GM23338 (cell line): ENCODE data around the gene RNF112. TPM values are rescaled to one million over a fixed set of nuclear protein-coding genes. Genes with fewer than 3 reads are reported as not detected.

Experiments used
- ATAC-seq: fragments of 200-7000 bp; cut with Tn5 transposase; 3 replicates; pipeline ENCODE4 v1.9.1; 2020
- DNase-seq: peaks from one replicate; pipeline ENCODE4 v3.0.0-alpha.2; 2015; ENCODE audit warnings: low spot score
- H2AFZ ChIP-seq: fragments of 200-600 bp; sonication (generic); 2 replicates; pipeline ENCODE4 v1.8.0; 2016; ENCODE audit warnings: antibody characterized with exemption, mild to moderate bottlenecking, moderate library complexity
- H3F3A ChIP-seq: fragments of 200-600 bp; sonication (generic); replicated peaks from 2 replicates; pipeline ENCODE4 v1.8.0; 2017; ENCODE audit warnings: antibody characterized with exemption, mixed run types, low read depth
- H3K27ac ChIP-seq: fragments of 200-600 bp; sonication (generic); 2 replicates; pipeline ENCODE4 v1.6.1; 2016; ENCODE audit warnings: low read depth
- H3K27me3 ChIP-seq: fragments of 200-600 bp; sonication (generic); 2 replicates; pipeline ENCODE4 v1.8.0; 2016; ENCODE audit warnings: mild to moderate bottlenecking, mixed run types, moderate library complexity; ENCODE audit not compliant: insufficient read depth
- H3K36me3 ChIP-seq: fragments of 200-600 bp; sonication (generic); 2 replicates; pipeline ENCODE4 v1.8.0; 2016; ENCODE audit warnings: mild to moderate bottlenecking; ENCODE audit not compliant: insufficient read depth
- H3K4me1 ChIP-seq: fragments of 200-600 bp; sonication (generic); 2 replicates; pipeline ENCODE4 v1.8.0; 2016; ENCODE audit warnings: mild to moderate bottlenecking, moderate library complexity; ENCODE audit not compliant: insufficient read depth
- H3K4me2 ChIP-seq: fragments of 200-600 bp; sonication (generic); 2 replicates; pipeline ENCODE4 v1.7.1; 2017; ENCODE audit warnings: mixed run types
- H3K4me3 ChIP-seq: fragments of 200-600 bp; sonication (generic); 2 replicates; pipeline ENCODE4 v1.6.1; 2016; ENCODE audit warnings: mixed run types
- H3K79me2 ChIP-seq: fragments of 200-600 bp; sonication (generic); replicated peaks from 2 replicates; pipeline ENCODE4 v1.8.0; 2017; ENCODE audit warnings: mild to moderate bottlenecking; ENCODE audit not compliant: insufficient read depth
- H3K9me2 ChIP-seq: fragments of 200-600 bp; sonication (generic); 2 replicates; pipeline ENCODE4 v1.8.0; 2017; ENCODE audit not compliant: insufficient read depth
- H4K20me1 ChIP-seq: fragments of 200-600 bp; sonication (generic); replicated peaks from 2 replicates; pipeline ENCODE4 v1.8.0; 2017; ENCODE audit warnings: mild to moderate bottlenecking; ENCODE audit not compliant: insufficient read depth
- H3K27ac Mint-ChIP-seq: 2 replicates; pipeline ENCODE4 v1.8.0; 2020; ENCODE audit warnings: inconsistent platforms, mild to moderate bottlenecking, moderate library complexity, mixed read lengths
- H3K27me3 Mint-ChIP-seq: 3 replicates; pipeline ENCODE4 v1.8.0; 2022; ENCODE audit warnings: low read depth, mild to moderate bottlenecking, moderate library complexity, mixed read lengths, inconsistent platforms; ENCODE audit not compliant: insufficient read depth, poor library complexity
- H3K36me3 Mint-ChIP-seq: 3 replicates; pipeline ENCODE4 v1.8.0; 2021; ENCODE audit warnings: low read depth, mild to moderate bottlenecking, inconsistent platforms, moderate library complexity, mixed read lengths
- H3K4me1 Mint-ChIP-seq: 3 replicates; pipeline ENCODE4 v1.8.0; 2020; ENCODE audit warnings: mild to moderate bottlenecking, inconsistent platforms, mixed read lengths
- H3K4me3 Mint-ChIP-seq: 3 replicates; pipeline ENCODE4 v1.8.0; 2021; ENCODE audit warnings: moderate library complexity, mild to moderate bottlenecking, inconsistent platforms, mixed read lengths
- H3K9me3 Mint-ChIP-seq: 3 replicates; pipeline ENCODE4 v1.8.0; 2020; ENCODE audit warnings: moderate library complexity, mild to moderate bottlenecking, inconsistent platforms, mixed read lengths
- EZH2phosphoT487 ChIP-seq: fragments of 200-600 bp; sonication (generic); IDR thresholded peaks from one replicate; pipeline ENCODE4 v1.8.1; 2018; ENCODE audit warnings: antibody characterized with exemption; ENCODE audit not compliant: unreplicated experiment
- STAT1 ChIP-seq: IDR thresholded peaks from one replicate; pipeline ENCODE4 v1.6.1; 2016; ENCODE audit warnings: antibody characterized with exemption; ENCODE audit not compliant: unreplicated experiment
- polyA plus RNA-seq: library from polyadenylated mRNA; unstranded; fragments of >200 nt; fragmentation: Nextera tagmentation; extraction: Ambion mirVana; gene quantifications from 2 replicates; pipeline ENCODE4 v1.2.1, GENCODE V29; 2016
- small RNA-seq: library from RNA; depleted of rRNA; stranded (forward); fragments of <200 nt; gene quantifications from one replicate; pipeline ENCODE3, GENCODE V24; 2014; ENCODE audit warnings: low replicate concordance
- total RNA-seq: library from RNA; depleted of rRNA; stranded (reverse); fragments of >200 nt; shearing (Covaris generic); gene quantifications from 2 replicates; pipeline ENCODE4 v1.2.3, GENCODE V29; 2014; rRNA removed
- TF ChIP-seq, protein P1 (sequence below): IDR thresholded peaks from 2 replicates; pipeline ENCODE4 v1.6.1; 2016; ENCODE audit warnings: antibody characterized with exemption

RNF112 gene
- total and polyA plus RNA-seq, 2 experiments from 2014 or later = 0.42 to 4.1 TPM

- no peak overlapping the region for H3K27ac ChIP-seq
Measured at GRCh38 chr17:19464031-19465026, 53.3 kb downstream of the RNF112 start.

More at GRCh38 chr17:19464031-19465026, 53.3 kb downstream of the RNF112 start:
- H3K36me3 Mint-ChIP-seq = no peaks in the 10 kb centered on the region
- H3K27ac Mint-ChIP-seq = no peak overlapping the region
- Histone ChIP-seq H3K4me3 (no peak overlapping the region), H3K36me3 (no peaks in the 10 kb centered on the region), H4K20me1 (no peaks in the 10 kb centered on the region), H2AFZ (peak overlapping the region; percentile 47; the same call in 1 of the 2 replicates), H3K9me2 (0 out of 2 replicates have a peak, but pooled peaks cover 3% of the 10 kb centered on the region), H3K79me2 (no peaks in the 10 kb centered on the region), H3K4me1 (peaks cover 39% of the 10 kb centered on the region), H3K27me3 (no peaks in the 10 kb centered on the region), H3K4me2 (no peak overlapping the region), H3F3A (peaks cover 13% of the 10 kb centered on the region; the same call in 1 of the 2 replicates)
- peaks cover 20% of the 10 kb centered on the region for H3K27me3 Mint-ChIP-seq
- H3K9me3 Mint-ChIP-seq = no peaks in the 10 kb centered on the region; the same call in 2 of the 3 replicates
- peaks cover 51% of the 10 kb centered on the region for H3K4me1 Mint-ChIP-seq
- H3K4me3 Mint-ChIP-seq = no peak overlapping the region
- ATAC-seq (no peak), DNase-seq (no peak)
- no peak for TF ChIP-seq EZH2phosphoT487
- TF ChIP-seq, protein P1, sequence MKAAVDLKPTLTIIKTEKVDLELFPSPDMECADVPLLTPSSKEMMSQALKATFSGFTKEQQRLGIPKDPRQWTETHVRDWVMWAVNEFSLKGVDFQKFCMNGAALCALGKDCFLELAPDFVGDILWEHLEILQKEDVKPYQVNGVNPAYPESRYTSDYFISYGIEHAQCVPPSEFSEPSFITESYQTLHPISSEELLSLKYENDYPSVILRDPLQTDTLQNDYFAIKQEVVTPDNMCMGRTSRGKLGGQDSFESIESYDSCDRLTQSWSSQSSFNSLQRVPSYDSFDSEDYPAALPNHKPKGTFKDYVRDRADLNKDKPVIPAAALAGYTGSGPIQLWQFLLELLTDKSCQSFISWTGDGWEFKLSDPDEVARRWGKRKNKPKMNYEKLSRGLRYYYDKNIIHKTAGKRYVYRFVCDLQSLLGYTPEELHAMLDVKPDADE = no peak
- TF ChIP-seq STAT1 = no peak

Small RNA genes lying within 50 kb of the gene (small RNA-seq; reads per million reads assigned to genes)
- not detected for gene RF00537

Other genes starting within 250 kb of the RNF112 start
- 28.7 and 34.0 TPM in 2 replicates for gene EPN2, start 173.9 kb upstream of the RNF112 start, total RNA-seq
- 149 and 164 TPM in 2 replicates for gene EPN2, start 173.9 kb upstream of the RNF112 start, polyA plus RNA-seq
- 47.2 and 63.5 TPM in 2 replicates for gene B9D1, start 48.5 kb upstream of the RNF112 start, total RNA-seq
- gene B9D1, start 48.5 kb upstream of the RNF112 start, polyA plus RNA-seq = 28.6 and 35.2 TPM in 2 replicates
- gene MAPK7, start 32.7 kb upstream of the RNF112 start, total RNA-seq = 40.8 and 53.1 TPM in 2 replicates
- gene MAPK7, start 32.7 kb upstream of the RNF112 start, polyA plus RNA-seq = 15.5 and 15.6 TPM in 2 replicates
- 2.6 and 7.7 TPM in 2 replicates for gene MFAP4, start 24.0 kb upstream of the RNF112 start, total RNA-seq
- 9.4 and 9.7 TPM in 2 replicates for gene MFAP4, start 24.0 kb upstream of the RNF112 start, polyA plus RNA-seq
- gene SLC47A1, start 122.6 kb downstream of the RNF112 start, total RNA-seq = 1.9 and 4.5 TPM in 2 replicates
- 0.53 and 0.64 TPM in 2 replicates for gene SLC47A1, start 122.6 kb downstream of the RNF112 start, polyA plus RNA-seq
- gene ALDH3A2, start 237.5 kb downstream of the RNF112 start, total RNA-seq = 130 and 159 TPM in 2 replicates
- 31.3 TPM in 2 replicates for gene ALDH3A2, start 237.5 kb downstream of the RNF112 start, polyA plus RNA-seq